WTC11 (cell line): ENCODE data around the gene IL20. TPM values are rescaled to one million over a fixed set of nuclear protein-coding genes. Genes with fewer than 3 reads are reported as not detected.

Experiments used
- ATAC-seq: fragments of 200-7000 bp; cut with Tn5 transposase; 2 replicates; pipeline ENCODE4 v1.10.0; 2021; ENCODE audit warnings: mild to moderate bottlenecking, moderate library complexity
- CTCF ChIA-PET: fragments of 300-600 bp; sonication (Branson Sonifier 250); formaldehyde crosslinking; loops from one replicate; lab custom pipeline; 2021; ENCODE audit warnings: antibody characterized with exemption; lab: Charles Lee
- POLR2A ChIA-PET: fragments of 350-600 bp; sonication (Branson Sonifier 250); formaldehyde crosslinking; loops from one replicate; lab custom pipeline; 2021; ENCODE audit warnings: antibody characterized with exemption; lab: Charles Lee
- DNase-seq: peaks from one replicate; pipeline ENCODE4 v3.0.0; 2021; ENCODE audit warnings: low spot score
- H3K27ac Mint-ChIP-seq: 2 replicates; pipeline ENCODE4 v1.8.0; 2021; ENCODE audit warnings: mixed read lengths
- H3K27me3 Mint-ChIP-seq: 2 replicates; pipeline ENCODE4 v1.8.0; 2021; ENCODE audit warnings: low read depth, mild to moderate bottlenecking, moderate library complexity, mixed read lengths
- H3K36me3 Mint-ChIP-seq: 2 replicates; pipeline ENCODE4 v1.8.0; 2021; ENCODE audit warnings: mixed read lengths
- H3K4me1 Mint-ChIP-seq: 2 replicates; pipeline ENCODE4 v1.8.0; 2022; ENCODE audit warnings: mixed read lengths
- H3K4me3 Mint-ChIP-seq: 2 replicates; pipeline ENCODE4 v1.8.0; 2021; ENCODE audit warnings: mild to moderate bottlenecking, moderate library complexity, mixed read lengths
- H3K9me3 Mint-ChIP-seq: 2 replicates; pipeline ENCODE4 v1.8.0; 2021; ENCODE audit warnings: mixed read lengths
- CTCF ChIP-seq: fragments of 200-600 bp; IDR thresholded peaks from 2 replicates; pipeline ENCODE4 v1.8.0; 2022; ENCODE audit warnings: antibody characterized with exemption
- E2F4 ChIP-seq: sonication (generic); formaldehyde crosslinking; IDR thresholded peaks from 2 replicates; pipeline ENCODE4 v1.8.1; 2022; ENCODE audit warnings: low read depth, mild to moderate bottlenecking, moderate library complexity, missing genetic modification reagents, borderline replicate concordance
- E2F5 ChIP-seq: sonication (generic); formaldehyde crosslinking; IDR thresholded peaks from 2 replicates; pipeline ENCODE4 v1.8.1; 2022; ENCODE audit warnings: mild to moderate bottlenecking, moderate library complexity, missing genetic modification reagents
- ESRRA ChIP-seq: sonication (generic); formaldehyde crosslinking; IDR thresholded peaks from 2 replicates; pipeline ENCODE4 v1.8.1; 2022; ENCODE audit warnings: mild to moderate bottlenecking, missing genetic modification reagents, borderline replicate concordance
- ETV6 ChIP-seq: sonication (generic); formaldehyde crosslinking; IDR thresholded peaks from 2 replicates; pipeline ENCODE4 v1.8.1; 2022; ENCODE audit warnings: mild to moderate bottlenecking, missing genetic modification reagents
- FOXJ3 ChIP-seq: sonication (generic); formaldehyde crosslinking; IDR thresholded peaks from 2 replicates; pipeline ENCODE4 v1.9.0; 2021; ENCODE audit warnings: missing genetic modification reagents, mild to moderate bottlenecking, borderline replicate concordance
- FOXP4 ChIP-seq: sonication (generic); formaldehyde crosslinking; IDR thresholded peaks from 2 replicates; pipeline ENCODE4 v1.8.0; 2022; ENCODE audit warnings: mild to moderate bottlenecking, missing genetic modification reagents
- GRHL2 ChIP-seq: fragments of 250-450 bp; sonication (Bioruptor Pico); IDR thresholded peaks from 2 replicates; pipeline ENCODE4 v1.8.0; 2022; ENCODE audit warnings: mild to moderate bottlenecking, moderate library complexity; ENCODE audit not compliant: insufficient replicate concordance, severe bottlenecking
- HMGA2 ChIP-seq: fragments of 250-450 bp; sonication (Bioruptor Pico); IDR thresholded peaks from 2 replicates; pipeline ENCODE4 v1.4.0; 2021; ENCODE audit warnings: mild to moderate bottlenecking, moderate library complexity
- HMGXB4 ChIP-seq: sonication (generic); formaldehyde crosslinking; IDR thresholded peaks from 2 replicates; pipeline ENCODE4 v1.8.1; 2023; ENCODE audit warnings: mild to moderate bottlenecking, moderate library complexity, missing genetic modification reagents
- IRF1 ChIP-seq: sonication (generic); formaldehyde crosslinking; IDR thresholded peaks from 2 replicates; pipeline ENCODE4 v1.8.0; 2023; ENCODE audit warnings: missing genetic modification reagents
- KAT7 ChIP-seq: sonication (generic); formaldehyde crosslinking; IDR thresholded peaks from 2 replicates; pipeline ENCODE4 v1.8.1; 2023; ENCODE audit warnings: missing genetic modification reagents, mild to moderate bottlenecking, borderline replicate concordance
- MYBL2 ChIP-seq: sonication (generic); formaldehyde crosslinking; IDR thresholded peaks from 2 replicates; pipeline ENCODE4 v1.8.1; 2023; ENCODE audit warnings: mild to moderate bottlenecking, moderate library complexity, missing genetic modification reagents
- NR1H2 ChIP-seq: sonication (generic); formaldehyde crosslinking; IDR thresholded peaks from 2 replicates; pipeline ENCODE4 v1.9.0; 2021; ENCODE audit warnings: mild to moderate bottlenecking, moderate library complexity, missing genetic modification reagents
- PRRX2 ChIP-seq: fragments of 250-450 bp; sonication (Bioruptor Pico); IDR thresholded peaks from 2 replicates; pipeline ENCODE4 v1.8.0; 2021; ENCODE audit warnings: mild to moderate bottlenecking
- ZMAT4 ChIP-seq: fragments of 250-450 bp; sonication (Bioruptor Pico); IDR thresholded peaks from 2 replicates; pipeline ENCODE4 v1.9.0; 2021; ENCODE audit warnings: mild to moderate bottlenecking
- ZNF423 ChIP-seq: fragments of 250-450 bp; sonication (Bioruptor Pico); IDR thresholded peaks from 2 replicates; pipeline ENCODE4 v2.1.2; 2022; ENCODE audit warnings: mild to moderate bottlenecking, moderate library complexity
- ZNF512 ChIP-seq: sonication (generic); formaldehyde crosslinking; IDR thresholded peaks from 2 replicates; pipeline ENCODE4 v1.8.1; 2022; ENCODE audit warnings: missing genetic modification reagents, borderline replicate concordance
- total RNA-seq: library from RNA; stranded (reverse); gene quantifications from 3 replicates; pipeline ENCODE4 v1.2.3, GENCODE V29; 2021

IL20 gene
- total RNA-seq, 1 experiment from 2014 or later: not detected

- ChIA-PET CTCF (interaction anchor here (0.6 to 3.4 kb wide), 16 partner anchors 12 to 372 kb away, joined by 3 to 26 read pairs (median 3); partner anchors contain the start of gene IL20), POLR2A (no interaction called here)
- peak; percentile 41 for ATAC-seq
- TF ChIP-seq FOXP4 (CRISPR knock-in tag): no peak
- TF ChIP-seq ETV6 (CRISPR knock-in tag): 0 out of 2 replicates have a peak, but pooled peaks have one; percentile 43
- TF ChIP-seq CTCF: peak; percentile 48; the same call in 1 of the 2 replicates
- TF ChIP-seq HMGXB4 (CRISPR knock-in tag): peak; percentile 14; the same call in 1 of the 2 replicates
- no peak for TF ChIP-seq IRF1 (CRISPR knock-in tag)
- TF ChIP-seq, all 79 proteins: peak for 3
- Mint-ChIP-seq H3K36me3 (no peaks in the 10 kb centered on the region), H3K9me3 (no peaks in the 10 kb centered on the region), H3K4me3 (peak overlapping the region; percentile 38; the same call in 1 of the 2 replicates), H3K27ac (no peak overlapping the region), H3K27me3 (peaks cover 51% of the 10 kb centered on the region), H3K4me1 (peaks cover 12% of the 10 kb centered on the region)
- peak; percentile 77 for DNase-seq
These were observed 42.0 kb downstream of the IL20 start for GRCh38 chr1:206907304-206907991.

GRCh38 chr1:206908038-206908437, 42.6 kb downstream of the IL20 start:
- Mint-ChIP-seq H3K9me3 (no peaks in the 10 kb centered on the region), H3K4me1 (peaks cover 12% of the 10 kb centered on the region), H3K27ac (no peak overlapping the region), H3K4me3 (peak overlapping the region; percentile 38), H3K27me3 (peaks cover 51% of the 10 kb centered on the region), H3K36me3 (no peaks in the 10 kb centered on the region)
- ChIA-PET CTCF (interaction anchor here (1.0 to 3.4 kb wide), 12 partner anchors 12 to 277 kb away, joined by 3 to 26 read pairs (median 10); no protein-coding TSS in a partner anchor), POLR2A (no interaction called here)
- DNase-seq (no peak), ATAC-seq (no peak)
- no peak for TF ChIP-seq KAT7
- no peak for TF ChIP-seq PRRX2 (CRISPR knock-in tag)

GRCh38 chr1:206909161-206909882, 43.9 kb downstream of the IL20 start:
- H3K4me3 Mint-ChIP-seq: peak overlapping the region; percentile 76
- ChIA-PET POLR2A (interaction anchor here (0.6 to 1.3 kb wide), 3 partner anchors 143 to 1966 kb away, joined by 3 to 4 read pairs (median 3); partner anchors contain the start of genes EIF2D and PFKFB2), CTCF (interaction anchor here (0.7 to 3.4 kb wide), 37 partner anchors 14 to 959 kb away, joined by 3 to 26 read pairs (median 4); partner anchors contain the start of genes C1orf116, DYRK3, EIF2D and IL20)
- H3K9me3 Mint-ChIP-seq: no peaks in the 10 kb centered on the region
- peak; percentile 82 for ATAC-seq
- no peaks in the 10 kb centered on the region for H3K36me3 Mint-ChIP-seq
- peak; percentile 76 for DNase-seq
- H3K4me1 Mint-ChIP-seq: peaks cover 12% of the 10 kb centered on the region
- H3K27ac Mint-ChIP-seq: no peak overlapping the region
- peaks cover 51% of the 10 kb centered on the region for H3K27me3 Mint-ChIP-seq
- TF ChIP-seq HMGA2 (CRISPR knock-in tag) (no peak), ZNF423 (CRISPR knock-in tag) (peak; percentile 75), E2F4 (CRISPR knock-in tag) (no peak), ZMAT4 (CRISPR knock-in tag) (no peak), ESRRA (CRISPR knock-in tag) (0 out of 2 replicates have a peak, but pooled peaks have one; percentile 37), E2F5 (CRISPR knock-in tag) (peak; percentile 82), NR1H2 (no peak), GRHL2 (no peak), ZNF512 (no peak), FOXJ3 (CRISPR knock-in tag) (no peak), MYBL2 (CRISPR knock-in tag) (no peak)
